ENCODE measurements around the gene SULF2.

- TF ChIP-seq CTCF (conservative IDR thresholded peaks at IDR 0.05) (no peak), EZH2 (IDR thresholded peaks at IDR 0.05; ENCODE audit: low read depth) (no peak)
These were observed 118.2 kb downstream of the SULF2 start for GRCh38 chr20:47667086-47667485.

Data from PC-9 (cell line).